Gastroesophageal sphincter (tissue), 3 donors: ENCODE results near the gene PRKCSH.

Source experiments
- POLR2A ChIP-seq, 2 donors: fragments of 450-650 bp; IDR thresholded peaks; one replicate each; pipeline ENCODE4 v1.6.1; 2017; ENCODE audit warnings: antibody characterized with exemption in 2 of 2, mild to moderate bottlenecking in 2 of 2, moderate library complexity in 1 of 2
- POLR2AphosphoS5 ChIP-seq: sonication (generic); formaldehyde crosslinking; IDR thresholded peaks from one replicate; pipeline ENCODE4 v1.6.1; 2017; ENCODE audit warnings: antibody characterized with exemption
- TF ChIP-seq, protein P1 (sequence below), 4 experiments: fragments of 200-600 bp in 2 of 4; fragments of 450-650 bp in 2 of 4; sonication (generic) in 1 of 4; IDR thresholded peaks; one replicate each; pipeline ENCODE4 v1.5.1; 2017 to 2019; ENCODE audit warnings: antibody characterized with exemption in 4 of 4, mild to moderate bottlenecking in 2 of 4, moderate library complexity in 2 of 4

DNA sequence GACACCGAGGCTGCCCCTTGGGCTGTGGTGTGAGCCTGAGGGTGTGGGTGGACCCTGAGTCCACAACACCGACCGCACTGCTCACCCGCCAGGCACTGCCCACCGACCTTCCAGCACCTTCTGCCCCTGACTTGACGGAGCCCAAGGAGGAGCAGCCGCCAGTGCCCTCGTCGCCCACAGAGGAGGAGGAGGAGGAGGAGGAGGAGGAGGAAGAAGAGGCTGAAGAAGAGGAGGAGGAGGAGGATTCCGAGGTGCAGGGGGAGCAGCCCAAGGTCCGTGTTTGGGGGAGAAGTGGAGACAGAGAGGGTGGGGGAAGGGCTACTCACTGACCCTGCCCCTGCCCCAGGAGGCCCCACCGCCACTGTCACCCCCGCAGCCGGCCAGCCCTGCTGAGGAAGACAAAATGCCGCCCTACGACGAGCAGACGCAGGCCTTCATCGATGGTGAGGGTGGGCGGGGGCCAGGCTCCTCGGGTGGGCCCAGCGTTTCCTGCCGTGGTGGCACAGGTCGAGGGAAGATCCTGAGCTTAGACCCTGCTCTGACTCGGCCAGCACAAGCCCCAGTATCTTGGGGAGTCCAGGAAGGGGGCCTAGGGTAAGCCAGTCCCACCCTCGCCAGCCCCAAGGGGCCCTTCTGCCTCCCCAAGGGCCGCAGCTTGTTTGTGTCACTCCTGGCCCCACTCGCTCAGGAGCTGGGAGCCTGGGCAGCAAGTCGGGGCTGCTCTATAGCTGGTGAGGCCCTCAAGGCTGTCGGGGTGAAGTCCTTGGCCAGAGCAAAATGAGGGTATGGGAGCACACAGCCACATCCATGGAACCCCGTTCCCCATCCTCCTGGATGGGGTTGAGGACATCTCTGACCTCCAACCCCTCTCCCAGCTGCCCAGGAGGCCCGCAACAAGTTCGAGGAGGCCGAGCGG, 12.2 kb downstream of the PRKCSH start:
- TF ChIP-seq, protein P1, sequence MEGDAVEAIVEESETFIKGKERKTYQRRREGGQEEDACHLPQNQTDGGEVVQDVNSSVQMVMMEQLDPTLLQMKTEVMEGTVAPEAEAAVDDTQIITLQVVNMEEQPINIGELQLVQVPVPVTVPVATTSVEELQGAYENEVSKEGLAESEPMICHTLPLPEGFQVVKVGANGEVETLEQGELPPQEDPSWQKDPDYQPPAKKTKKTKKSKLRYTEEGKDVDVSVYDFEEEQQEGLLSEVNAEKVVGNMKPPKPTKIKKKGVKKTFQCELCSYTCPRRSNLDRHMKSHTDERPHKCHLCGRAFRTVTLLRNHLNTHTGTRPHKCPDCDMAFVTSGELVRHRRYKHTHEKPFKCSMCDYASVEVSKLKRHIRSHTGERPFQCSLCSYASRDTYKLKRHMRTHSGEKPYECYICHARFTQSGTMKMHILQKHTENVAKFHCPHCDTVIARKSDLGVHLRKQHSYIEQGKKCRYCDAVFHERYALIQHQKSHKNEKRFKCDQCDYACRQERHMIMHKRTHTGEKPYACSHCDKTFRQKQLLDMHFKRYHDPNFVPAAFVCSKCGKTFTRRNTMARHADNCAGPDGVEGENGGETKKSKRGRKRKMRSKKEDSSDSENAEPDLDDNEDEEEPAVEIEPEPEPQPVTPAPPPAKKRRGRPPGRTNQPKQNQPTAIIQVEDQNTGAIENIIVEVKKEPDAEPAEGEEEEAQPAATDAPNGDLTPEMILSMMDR (IDR thresholded peaks at IDR 0.05) = no peak
- no peak for TF ChIP-seq POLR2AphosphoS5
- no peak for TF ChIP-seq POLR2A (IDR thresholded peaks at IDR 0.05)
